GM21619 (cell line): ENCODE measurements around the gene UMOD.

Experiments used
- ATAC-seq: cut with Tn5 transposase; IDR thresholded peaks from one replicate; pipeline ENCODE4 v1.9.1; 2021; ENCODE audit not compliant: unreplicated experiment

Gene UMOD

GRCh38 chr16:20364051-20364450 lies 11.5 kb upstream of the UMOD start:
- no peak for ATAC-seq

- ATAC-seq, result no peak
Observed at GRCh38 chr16:20363191-20363590, 10.7 kb upstream of the UMOD start.

- no peak for ATAC-seq
Observed at GRCh38 chr16:20359997-20360396, 7.5 kb upstream of the UMOD start.

- ATAC-seq, result no peak
Observed at GRCh38 chr16:20355114-20355782, 2.7 kb upstream of the UMOD start.

- ATAC-seq, result no peak
Observed at GRCh38 chr16:20353379-20353778, 864 bp upstream of the UMOD start.

GRCh38 chr16:20349615-20350014 lies 2.9 kb downstream of the UMOD start:
- no peak for ATAC-seq

- ATAC-seq, result no peak
Observed at GRCh38 chr16:20348365-20349185, 3.9 kb downstream of the UMOD start.

- ATAC-seq, result no peak
Observed at GRCh38 chr16:20347666-20348364, 4.7 kb downstream of the UMOD start.

- no peak for ATAC-seq
Observed at GRCh38 chr16:20344611-20345010, 7.9 kb downstream of the UMOD start.

GRCh38 chr16:20339744-20340143 lies 12.8 kb downstream of the UMOD start:
- ATAC-seq, result no peak

- ATAC-seq, result no peak
Observed at GRCh38 chr16:20336955-20337354, 15.6 kb downstream of the UMOD start.

GRCh38 chr16:20334396-20334795 lies 18.1 kb downstream of the UMOD start:
- no peak for ATAC-seq

GRCh38 chr16:20333120-20333519 lies 19.4 kb downstream of the UMOD start:
- ATAC-seq, result no peak

- no peak for ATAC-seq
Observed at GRCh38 chr16:20332411-20332810, 20.1 kb downstream of the UMOD start.

GRCh38 chr16:20331635-20332034 lies 20.9 kb downstream of the UMOD start:
- ATAC-seq, result no peak

GRCh38 chr16:20329392-20330138 lies 22.9 kb downstream of the UMOD start:
- ATAC-seq, result no peak

- no peak for ATAC-seq
Observed at GRCh38 chr16:20327444-20328041, 25.0 kb downstream of the UMOD start, which contains the start of gene GP2. TSS of gene GP2 (minus strand) at chr16:20327513. CDS start at chr16:20326431, 1,082 bp downstream.

- no peak for ATAC-seq
Observed at GRCh38 chr16:20326321-20326720, 26.2 kb downstream of the UMOD start.

GRCh38 chr16:20325005-20325404 lies 27.5 kb downstream of the UMOD start:
- no peak for ATAC-seq

GRCh38 chr16:20323591-20324117 lies 28.9 kb downstream of the UMOD start:
- ATAC-seq, result no peak
